Hepatocyte (in vitro differentiated cells): ENCODE results near the gene ANKRD31. TPM values are rescaled to one million over a fixed set of nuclear protein-coding genes. Genes with fewer than 3 reads are reported as not detected.

ENCODE experiments used
- DNase-seq: peaks from one replicate; pipeline ENCODE4 v3.0.0-alpha.2; 2016; ENCODE audit warnings: low spot score
- H2AFZ ChIP-seq: fragments of 200-600 bp; sonication (generic); 2 replicates; pipeline ENCODE4 v1.6.0; 2016; ENCODE audit warnings: antibody characterized with exemption, mild to moderate bottlenecking
- H3K27ac ChIP-seq: fragments of 200-600 bp; sonication (generic); 2 replicates; pipeline ENCODE4 v1.5.1; 2016; ENCODE audit warnings: mild to moderate bottlenecking
- H3K27me3 ChIP-seq: fragments of 200-600 bp; sonication (generic); 2 replicates; pipeline ENCODE4 v1.6.1; 2016
- H3K36me3 ChIP-seq: fragments of 200-600 bp; sonication (generic); replicated peaks from 2 replicates; pipeline ENCODE4 v1.5.1; 2016; ENCODE audit warnings: low read depth; ENCODE audit not compliant: insufficient read depth
- H3K4me1 ChIP-seq: fragments of 200-600 bp; sonication (generic); 2 replicates; pipeline ENCODE4 v1.5.1; 2016; ENCODE audit warnings: mild to moderate bottlenecking, moderate library complexity; ENCODE audit not compliant: insufficient read depth
- H3K4me2 ChIP-seq: fragments of 200-600 bp; sonication (generic); 2 replicates; pipeline ENCODE4 v1.6.0; 2016
- H3K4me3 ChIP-seq: fragments of 200-600 bp; sonication (generic); 2 replicates; pipeline ENCODE4 v1.5.1; 2016; ENCODE audit warnings: mild to moderate bottlenecking
- H3K79me2 ChIP-seq: fragments of 200-600 bp; sonication (generic); 2 replicates; pipeline ENCODE4 v1.6.0; 2017; ENCODE audit warnings: mild to moderate bottlenecking
- H3K9me2 ChIP-seq: fragments of 200-600 bp; sonication (generic); replicated peaks from 2 replicates; pipeline ENCODE4 v1.6.0; 2017; ENCODE audit warnings: mild to moderate bottlenecking; ENCODE audit not compliant: insufficient read depth
- H3K9me3 ChIP-seq: fragments of 200-600 bp; sonication (generic); 2 replicates; pipeline ENCODE4 v1.5.1; 2016; ENCODE audit warnings: low read depth, mild to moderate bottlenecking
- H4K20me1 ChIP-seq: fragments of 200-600 bp; sonication (generic); 2 replicates; pipeline ENCODE4 v1.6.0; 2016; ENCODE audit warnings: mild to moderate bottlenecking; ENCODE audit not compliant: insufficient read depth, poor library complexity, severe bottlenecking
- CTCF ChIP-seq: fragments of 200-600 bp; sonication (generic); IDR thresholded peaks from 2 replicates; pipeline ENCODE4 v1.5.1; 2016; ENCODE audit warnings: antibody characterized with exemption, mild to moderate bottlenecking; ENCODE audit not compliant: poor library complexity
- EZH2 ChIP-seq: fragments of 200-600 bp; sonication (generic); IDR thresholded peaks from 2 replicates; pipeline ENCODE4 v1.6.1; 2016; ENCODE audit warnings: antibody characterized with exemption, mild to moderate bottlenecking, borderline replicate concordance
- EZH2phosphoT487 ChIP-seq: fragments of 200-600 bp; sonication (generic); IDR thresholded peaks from one replicate; pipeline ENCODE4 v1.6.1; 2018; ENCODE audit warnings: antibody characterized with exemption, mild to moderate bottlenecking, low read depth, moderate library complexity; ENCODE audit not compliant: unreplicated experiment, severe bottlenecking
- WGBS: methylation state at CpG from one replicate; pipeline ENCODE4 v1.1.6; 2016; ENCODE audit warnings: low lambda C conversion rate; ENCODE audit errors: missing lambda C conversion rate; 5-methylcytosine and 5-hydroxymethylcytosine counted together
- polyA plus RNA-seq: library from polyadenylated mRNA; unstranded; fragments of >200 nt; fragmentation: Nextera tagmentation; extraction: Ambion mirVana; gene quantifications from 2 replicates; pipeline ENCODE4 v1.2.1, GENCODE V29; 2016
- total RNA-seq: library from RNA; depleted of rRNA; stranded (reverse); fragments of >200 nt; gene quantifications from 2 replicates; pipeline ENCODE4 v1.2.3, GENCODE V29; 2014

ANKRD31 gene
- total and polyA plus RNA-seq, 2 experiments from 2014 or later: 0.19 to 0.47 TPM

- no peak overlapping the region for H2AFZ ChIP-seq
- H3K9me3 ChIP-seq: no peaks in the 10 kb centered on the region
- H3K36me3 ChIP-seq: no peaks in the 10 kb centered on the region
- H3K4me3 ChIP-seq: no peak overlapping the region
- TF ChIP-seq CTCF (no peak), EZH2 (no peak), EZH2phosphoT487 (no peak)
- WGBS: 98% methylated on average over 5 of the region's 5 CpGs
- H3K9me2 ChIP-seq: no peaks in the 10 kb centered on the region
- H3K27me3 ChIP-seq: no peaks in the 10 kb centered on the region
- no peaks in the 10 kb centered on the region for H3K4me1 ChIP-seq
- no peaks in the 10 kb centered on the region for H3K79me2 ChIP-seq
- H3K4me2 ChIP-seq: no peak overlapping the region
- H3K27ac ChIP-seq: no peak overlapping the region
- no peaks in the 10 kb centered on the region for H4K20me1 ChIP-seq
- no peak for DNase-seq
These were observed 38.9 kb downstream of the ANKRD31 start for GRCh38 chr5:75197745-75198144.

GRCh38 chr5:75192804-75193203 is 43.9 kb downstream of the ANKRD31 start:
- no peaks in the 10 kb centered on the region for H3K79me2 ChIP-seq
- H4K20me1 ChIP-seq: no peaks in the 10 kb centered on the region
- H3K4me1 ChIP-seq: no peaks in the 10 kb centered on the region
- WGBS: 74% methylated on average over 6 of the region's 6 CpGs
- H3K9me3 ChIP-seq: no peaks in the 10 kb centered on the region
- H3K27me3 ChIP-seq: no peaks in the 10 kb centered on the region
- DNase-seq: no peak
- no peak overlapping the region for H3K27ac ChIP-seq
- no peak overlapping the region for H3K4me3 ChIP-seq
- no peak overlapping the region for H2AFZ ChIP-seq
- H3K4me2 ChIP-seq: no peak overlapping the region
- TF ChIP-seq EZH2 (no peak), CTCF (no peak), EZH2phosphoT487 (no peak)
- no peaks in the 10 kb centered on the region for H3K9me2 ChIP-seq
- no peaks in the 10 kb centered on the region for H3K36me3 ChIP-seq

- Histone ChIP-seq H3K9me3 (no peaks in the 10 kb centered on the region), H3K27ac (no peak overlapping the region), H3K4me2 (no peak overlapping the region), H3K79me2 (no peaks in the 10 kb centered on the region), H4K20me1 (no peaks in the 10 kb centered on the region), H3K27me3 (no peaks in the 10 kb centered on the region), H3K4me3 (no peak overlapping the region), H3K36me3 (no peaks in the 10 kb centered on the region), H2AFZ (no peak overlapping the region), H3K9me2 (no peaks in the 10 kb centered on the region), H3K4me1 (no peaks in the 10 kb centered on the region)
- DNase-seq: no peak
- TF ChIP-seq EZH2 (no peak), EZH2phosphoT487 (no peak), CTCF (no peak)
These were observed 44.4 kb downstream of the ANKRD31 start for GRCh38 chr5:75192264-75192663.

- 93% methylated on average over 3 of the region's 3 CpGs for WGBS
- no peaks in the 10 kb centered on the region for H4K20me1 ChIP-seq
These were observed 46.5 kb downstream of the ANKRD31 start for GRCh38 chr5:75190227-75190626.

More at GRCh38 chr5:75190227-75190626, 46.5 kb downstream of the ANKRD31 start:
- no peak overlapping the region for H2AFZ ChIP-seq
- no peaks in the 10 kb centered on the region for H3K9me2 ChIP-seq
- H3K4me2 ChIP-seq: no peak overlapping the region
- no peaks in the 10 kb centered on the region for H3K36me3 ChIP-seq
- TF ChIP-seq EZH2 (no peak), CTCF (no peak), EZH2phosphoT487 (no peak)
- H3K27me3 ChIP-seq: no peaks in the 10 kb centered on the region
- H3K27ac ChIP-seq: no peak overlapping the region
- H3K4me1 ChIP-seq: no peaks in the 10 kb centered on the region
- no peaks in the 10 kb centered on the region for H3K9me3 ChIP-seq
- DNase-seq: no peak
- H3K79me2 ChIP-seq: no peaks in the 10 kb centered on the region
- no peak overlapping the region for H3K4me3 ChIP-seq
